Cardiac muscle cell (in vitro differentiated cells and primary cell): ENCODE measurements around the gene SLC16A2. TPM values are rescaled to one million over a fixed set of nuclear protein-coding genes. Genes with fewer than 3 reads are reported as not detected.
A peak's percentile ranks its signal among the peaks of the same experiment; 100 is the strongest.
"Not testable (repeated sequence)": the region's sequence is repeated elsewhere in the genome, so short reads cannot be mapped to it uniquely, and the experiment has no call there.

ENCODE experiments used
- DNase-seq, 2 donors: peaks; one replicate each; pipeline versions ENCODE4 v3.0.0 to v3.0.0-alpha.2; 2010 to 2017; ENCODE audit warnings: low read depth in 1 of 2, low spot score in 1 of 2
- H3K27ac ChIP-seq: fragments of 200-600 bp; sonication (generic); 2 replicates; pipeline ENCODE4 v1.5.1; 2016
- H3K27me3 ChIP-seq: fragments of 200-600 bp; sonication (generic); 2 replicates; pipeline ENCODE4 v1.6.0; 2016; ENCODE audit warnings: control low read depth
- H3K36me3 ChIP-seq: fragments of 200-600 bp; sonication (generic); 2 replicates; pipeline ENCODE4 v1.5.1; 2016; ENCODE audit warnings: control low read depth
- H3K4me1 ChIP-seq: fragments of 200-600 bp; sonication (generic); 2 replicates; pipeline ENCODE4 v1.8.1; 2017; ENCODE audit warnings: low read depth, mild to moderate bottlenecking, mixed run types
- H3K4me3 ChIP-seq: fragments of 200-600 bp; sonication (generic); 2 replicates; pipeline ENCODE4 v1.5.1; 2016; ENCODE audit warnings: mild to moderate bottlenecking
- H3K9me3 ChIP-seq: fragments of 200-600 bp; sonication (generic); 2 replicates; pipeline ENCODE4 v1.5.1; 2017; ENCODE audit warnings: low read depth, mild to moderate bottlenecking, control low read depth
- polyA plus RNA-seq: library from polyadenylated mRNA; unstranded; fragments of >200 nt; fragmentation: Nextera tagmentation; extraction: Ambion mirVana; gene quantifications from 2 replicates; pipeline ENCODE4 v1.2.1, GENCODE V29; 2016
- total RNA-seq: library from RNA; depleted of rRNA; stranded (reverse); fragments of >200 nt; gene quantifications from 2 replicates; pipeline ENCODE4 v1.2.3, GENCODE V29; 2016
- TF ChIP-seq, protein P1 (sequence below): IDR thresholded peaks from 2 replicates; pipeline ENCODE4 v1.5.1; 2012; ENCODE audit warnings: low read depth, mild to moderate bottlenecking, low read length

The SLC16A2 gene
- total and polyA plus RNA-seq, 2 experiments from 2014 or later, result 8.7 to 14.5 TPM

DNA sequence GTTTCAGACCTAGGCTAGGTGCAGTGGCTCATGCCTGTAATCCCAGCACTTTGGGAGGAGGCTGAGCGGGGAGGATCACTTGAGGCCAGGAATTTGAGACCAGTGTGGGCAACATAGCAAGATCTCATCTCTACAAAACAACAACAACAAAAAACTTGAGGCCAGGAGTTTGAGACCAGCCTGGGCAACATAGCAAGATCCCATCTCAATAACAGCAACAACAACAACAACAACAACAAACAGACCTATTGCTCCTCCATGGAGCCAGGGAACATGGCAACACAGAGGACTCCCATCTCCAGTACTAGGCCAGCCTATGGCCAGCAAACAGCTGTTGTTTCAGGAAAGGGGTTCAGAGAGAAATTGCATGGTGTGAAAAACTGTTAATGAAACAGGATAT lies 43.4 kb downstream of the SLC16A2 start:
- Histone ChIP-seq H3K9me3 (no peaks in the 10 kb centered on the region), H3K4me1 (no peaks in the 10 kb centered on the region), H3K4me3 (no peak overlapping the region), H3K36me3 (no peaks in the 10 kb centered on the region), H3K27ac (no peak overlapping the region), H3K27me3 (no peaks in the 10 kb centered on the region)
- TF ChIP-seq, protein P1, sequence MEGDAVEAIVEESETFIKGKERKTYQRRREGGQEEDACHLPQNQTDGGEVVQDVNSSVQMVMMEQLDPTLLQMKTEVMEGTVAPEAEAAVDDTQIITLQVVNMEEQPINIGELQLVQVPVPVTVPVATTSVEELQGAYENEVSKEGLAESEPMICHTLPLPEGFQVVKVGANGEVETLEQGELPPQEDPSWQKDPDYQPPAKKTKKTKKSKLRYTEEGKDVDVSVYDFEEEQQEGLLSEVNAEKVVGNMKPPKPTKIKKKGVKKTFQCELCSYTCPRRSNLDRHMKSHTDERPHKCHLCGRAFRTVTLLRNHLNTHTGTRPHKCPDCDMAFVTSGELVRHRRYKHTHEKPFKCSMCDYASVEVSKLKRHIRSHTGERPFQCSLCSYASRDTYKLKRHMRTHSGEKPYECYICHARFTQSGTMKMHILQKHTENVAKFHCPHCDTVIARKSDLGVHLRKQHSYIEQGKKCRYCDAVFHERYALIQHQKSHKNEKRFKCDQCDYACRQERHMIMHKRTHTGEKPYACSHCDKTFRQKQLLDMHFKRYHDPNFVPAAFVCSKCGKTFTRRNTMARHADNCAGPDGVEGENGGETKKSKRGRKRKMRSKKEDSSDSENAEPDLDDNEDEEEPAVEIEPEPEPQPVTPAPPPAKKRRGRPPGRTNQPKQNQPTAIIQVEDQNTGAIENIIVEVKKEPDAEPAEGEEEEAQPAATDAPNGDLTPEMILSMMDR, result no peak
- DNase-seq, result no peak

DNA sequence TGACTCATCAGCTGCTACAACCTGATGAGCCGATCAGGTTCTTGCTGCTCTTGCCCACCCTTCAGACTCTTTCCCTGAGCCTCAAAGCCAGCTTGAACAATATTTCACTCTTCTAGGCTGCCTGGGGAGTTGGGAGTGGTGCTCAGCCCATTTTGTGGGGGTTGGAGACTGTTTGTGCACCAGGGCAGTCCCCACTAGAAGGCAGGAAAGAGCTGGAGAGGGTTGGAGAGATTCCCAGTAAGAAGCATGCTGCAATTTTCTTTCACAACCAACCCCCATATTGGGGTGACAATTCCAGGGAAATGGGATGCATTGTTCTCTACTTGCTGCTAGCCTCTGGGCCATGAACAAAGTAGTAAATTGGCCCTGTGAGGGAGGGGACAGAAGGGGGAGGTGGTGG lies 44.1 kb downstream of the SLC16A2 start:
- Histone ChIP-seq H3K27me3 (no peaks in the 10 kb centered on the region), H3K4me3 (no peak overlapping the region), H3K9me3 (no peaks in the 10 kb centered on the region), H3K36me3 (no peaks in the 10 kb centered on the region), H3K27ac (no peak overlapping the region), H3K4me1 (no peaks in the 10 kb centered on the region)
- TF ChIP-seq, protein P1, result peak; percentile 45
- peak in 1 of 2 donors; percentile 60 for DNase-seq

DNA sequence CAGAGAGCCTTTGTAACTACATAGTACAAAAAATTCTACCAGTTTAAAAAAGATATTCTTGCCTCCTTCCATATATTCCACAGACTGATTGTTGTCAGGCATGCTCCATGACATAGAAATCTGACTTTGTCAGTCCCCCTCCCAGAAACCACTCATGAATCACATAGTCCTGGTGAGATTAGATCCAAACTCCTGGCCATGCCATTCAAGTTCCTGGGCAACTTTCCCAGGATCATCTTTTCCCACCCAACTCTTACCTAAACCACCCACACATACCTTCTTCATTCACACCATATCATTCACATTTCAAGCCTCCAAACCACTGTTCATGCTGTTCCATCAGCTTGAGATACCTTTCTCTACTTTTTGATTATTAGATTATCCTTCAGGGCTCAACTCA lies 46.4 kb downstream of the SLC16A2 start:
- TF ChIP-seq, protein P1, result no peak
- H3K27ac ChIP-seq, result no peak overlapping the region
- no peak for DNase-seq
- H3K27me3 ChIP-seq, result no peaks in the 10 kb centered on the region
- H3K9me3 ChIP-seq, result no peaks in the 10 kb centered on the region
- H3K4me1 ChIP-seq, result no peaks in the 10 kb centered on the region
- no peak overlapping the region for H3K4me3 ChIP-seq
- H3K36me3 ChIP-seq, result no peaks in the 10 kb centered on the region

DNA sequence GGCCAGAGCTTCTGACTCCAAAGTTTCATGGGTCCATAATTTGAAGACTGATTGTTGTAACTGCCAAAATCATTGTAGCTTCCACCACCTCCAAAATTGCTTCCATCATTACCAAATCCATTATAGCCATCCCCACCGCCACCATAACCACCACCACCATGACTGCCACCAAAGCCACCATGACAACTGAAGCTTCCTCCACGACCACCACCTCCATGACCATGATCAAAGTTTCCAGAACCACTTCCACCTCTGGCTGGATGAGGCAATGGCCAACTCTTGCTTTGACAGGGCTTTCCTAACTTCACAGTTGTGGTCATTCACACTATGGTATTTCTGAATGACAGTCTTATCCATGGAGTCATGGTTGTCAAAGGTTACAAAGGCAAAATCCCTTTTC lies 51.8 kb downstream of the SLC16A2 start:
- not testable (repeated sequence) for H3K9me3 ChIP-seq, H3K36me3 ChIP-seq, DNase-seq, H3K4me1 ChIP-seq, H3K4me3 ChIP-seq, H3K27me3 ChIP-seq, H3K27ac ChIP-seq

DNA sequence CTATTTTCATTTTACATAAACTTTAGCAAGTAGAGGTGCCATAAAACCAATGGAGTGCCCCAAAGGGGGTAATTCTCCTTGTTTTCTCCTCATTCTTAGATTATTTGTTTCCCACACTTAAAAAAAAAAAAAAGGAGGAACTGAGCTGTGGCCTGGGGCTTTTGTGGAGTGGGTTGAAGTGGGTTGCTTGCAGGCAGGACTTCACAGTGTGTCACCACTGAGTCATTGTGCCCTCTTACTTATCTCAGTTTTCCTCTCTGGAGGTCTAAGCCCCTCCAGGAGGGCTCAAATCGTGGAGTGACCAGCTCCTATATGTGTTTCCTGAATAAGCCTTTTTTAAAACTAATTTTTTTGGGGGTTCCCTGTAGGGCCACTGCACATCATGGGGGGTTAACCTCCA lies 69.0 kb downstream of the SLC16A2 start:
- TF ChIP-seq, protein P1, result no peak
- no peak overlapping the region for H3K27ac ChIP-seq
- no peaks in the 10 kb centered on the region for H3K36me3 ChIP-seq

DNA sequence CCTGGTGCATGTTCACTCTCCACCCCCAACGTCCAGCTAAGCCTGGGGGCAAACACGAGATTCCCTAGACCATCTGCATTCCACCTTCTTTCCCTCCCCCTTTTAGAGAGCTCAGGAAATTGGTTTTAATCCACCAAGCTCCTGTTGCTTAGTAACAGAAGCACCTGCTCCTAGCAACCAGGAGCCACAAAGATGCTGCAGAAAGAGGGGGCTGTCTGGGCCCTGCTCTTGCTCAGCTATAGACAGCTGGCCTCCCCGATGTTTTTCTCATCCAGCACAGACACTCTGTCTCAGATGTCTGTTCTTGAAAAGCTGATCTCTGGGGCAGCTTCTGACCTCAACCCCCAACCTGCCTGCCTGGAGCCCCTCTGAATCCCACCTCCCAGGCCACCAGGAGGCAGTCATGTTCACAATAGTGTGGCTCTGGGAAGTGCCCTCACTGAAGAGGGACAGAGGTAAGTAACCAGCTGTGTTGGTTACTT lies 71.5 kb downstream of the SLC16A2 start:
- H3K4me3 ChIP-seq, result no peak overlapping the region
- H3K4me1 ChIP-seq, result no peaks in the 10 kb centered on the region
- no peaks in the 10 kb centered on the region for H3K36me3 ChIP-seq
- H3K9me3 ChIP-seq, result no peaks in the 10 kb centered on the region
- peak; percentile 13 to 27 for DNase-seq
- no peak overlapping the region for H3K27ac ChIP-seq
- H3K27me3 ChIP-seq, result no peaks in the 10 kb centered on the region
- TF ChIP-seq, protein P1, result peak; percentile 24

More for the DNA sequence above, 69.0 kb downstream of the SLC16A2 start:
- no peaks in the 10 kb centered on the region for H3K9me3 ChIP-seq
- H3K27me3 ChIP-seq, result no peaks in the 10 kb centered on the region
- DNase-seq, result no peak
- H3K4me1 ChIP-seq, result no peaks in the 10 kb centered on the region
- H3K4me3 ChIP-seq, result no peak overlapping the region
